Spleen (tissue), 11 donors: ENCODE data around the gene PSMB2. TPM values are rescaled to one million over a fixed set of nuclear protein-coding genes. Genes with fewer than 3 reads are reported as not detected.

Source experiments
- DNase-seq: peaks from one replicate; pipeline ENCODE4 v3.0.0-alpha.2; 2020
- H3K27ac ChIP-seq, 8 donors: fragments of 200-600 bp; sonication (generic) in 7 of 8; 1 replicate in 4 of 8; 2 replicates in 4 of 8; pipeline versions ENCODE4 v1.5.0 to v1.8.0; 2016 to 2021; ENCODE audit warnings: inconsistent platforms in 4 of 8, mild to moderate bottlenecking in 4 of 8, moderate library complexity in 1 of 8
- H3K27me3 ChIP-seq, 7 donors: fragments of 200-600 bp; sonication (generic) in 6 of 7; replicated peaks in 1 of 7; 1 replicate in 4 of 7; 2 replicates in 3 of 7; pipeline versions ENCODE4 v1.5.0 to v1.8.0; 2016 to 2021; ENCODE audit warnings: inconsistent platforms in 3 of 7, mild to moderate bottlenecking in 1 of 7
- H3K36me3 ChIP-seq, 6 donors: fragments of 200-600 bp; sonication (generic) in 5 of 6; 1 replicate in 4 of 6; 2 replicates in 2 of 6; pipeline versions ENCODE4 v1.5.0 to v1.8.0; 2016 to 2021; ENCODE audit warnings: inconsistent platforms in 2 of 6
- H3K4me1 ChIP-seq, 6 donors: fragments of 200-600 bp; sonication (generic) in 5 of 6; 1 replicate in 3 of 6; 2 replicates in 3 of 6; pipeline versions ENCODE4 v1.5.0 to v1.8.0; 2016 to 2021; ENCODE audit warnings: inconsistent platforms in 3 of 6
- H3K4me3 ChIP-seq, 8 donors: fragments of 200-600 bp; sonication (generic) in 7 of 8; 1 replicate in 4 of 8; 2 replicates in 4 of 8; pipeline versions ENCODE4 v1.5.0 to v1.8.0; 2016 to 2021; ENCODE audit warnings: inconsistent platforms in 4 of 8, mild to moderate bottlenecking in 4 of 8, moderate library complexity in 2 of 8
- H3K9me3 ChIP-seq, 8 donors: fragments of 200-600 bp; sonication (generic) in 7 of 8; 1 replicate in 4 of 8; 2 replicates in 4 of 8; pipeline versions ENCODE4 v1.5.0 to v1.8.0; 2016 to 2021; ENCODE audit warnings: inconsistent platforms in 4 of 8
- POLR2A ChIP-seq, 3 donors: fragments of 450-650 bp; IDR thresholded peaks; one replicate each; pipeline ENCODE4 v1.5.1; 2017; ENCODE audit warnings: antibody characterized with exemption in 3 of 3, mild to moderate bottlenecking in 1 of 3
- POLR2AphosphoS5 ChIP-seq, 3 donors: sonication (generic); formaldehyde crosslinking; IDR thresholded peaks; one replicate each; pipeline ENCODE4 v1.5.1; 2017; ENCODE audit warnings: antibody characterized with exemption in 3 of 3
- WGBS, 5 donors: extraction: QIAGEN DNeasy Blood & Tissue Kit in 3 of 5; methylation state at CpG; one replicate each; pipeline versions ENCODE4 v1.1.5 to v1.1.7; 2013 to 2018; 5-methylcytosine and 5-hydroxymethylcytosine counted together
- intact Hi-C: fragments of 100-400 bp; cut with DNase I; formaldehyde crosslinking; loops from one replicate; pipeline ENCODE4 v1.15.0; 2023; ENCODE audit warnings: low total_unique reads
- polyA plus RNA-seq, 3 donors: library from polyadenylated mRNA; stranded (reverse); fragments of 200-250 nt; gene quantifications; one replicate each; pipeline ENCODE4 v1.2.1, GENCODE V29; 2013
- total RNA-seq, 7 donors: library from RNA; depleted of rRNA in 3 of 7; stranded (reverse); fragments of >200 nt in 3 of 7; fragmentation: NEBNext Ultra II Directional in 4 of 7; extraction: Animal tissue kit (Norgen Biotek cat#: 25700) in 4 of 7; gene quantifications; one replicate each; pipeline versions ENCODE4 v1.1.0 to v1.2.1, GENCODE V29; 2016 to 2021
- TF ChIP-seq, protein P1 (sequence below), 11 experiments: fragments of 200-600 bp in 7 of 11; fragments of 450-650 bp in 4 of 11; sonication (generic) in 4 of 11; IDR thresholded peaks in 8 of 11; conservative IDR thresholded peaks in 3 of 11; 1 replicate in 7 of 11; 2 replicates in 4 of 11; pipeline versions ENCODE4 v1.4.0 to v1.8.0; 2016 to 2021; ENCODE audit warnings: antibody characterized with exemption in 11 of 11, inconsistent platforms in 4 of 11, mild to moderate bottlenecking in 1 of 11
- donor health status: healthy with polysubstance abuse.
- donor health status: DM: no; HTN: no; CAD: no; lungs with moderate emphysema.
- donor health status: DM: no; HTN: no; CAD: no.
- donor health status: Bipolar disorder and iron deficiency.
- donor health status: healthy.
- donor health status: DM: no; HTN: no; CAD: no.
- donor health status: DM: yes; HTN: yes; CAD: no.

PSMB2 gene
- total and polyA plus RNA-seq, 10 donors: 20.7 to 49.2 (median 45.1) TPM

DNA sequence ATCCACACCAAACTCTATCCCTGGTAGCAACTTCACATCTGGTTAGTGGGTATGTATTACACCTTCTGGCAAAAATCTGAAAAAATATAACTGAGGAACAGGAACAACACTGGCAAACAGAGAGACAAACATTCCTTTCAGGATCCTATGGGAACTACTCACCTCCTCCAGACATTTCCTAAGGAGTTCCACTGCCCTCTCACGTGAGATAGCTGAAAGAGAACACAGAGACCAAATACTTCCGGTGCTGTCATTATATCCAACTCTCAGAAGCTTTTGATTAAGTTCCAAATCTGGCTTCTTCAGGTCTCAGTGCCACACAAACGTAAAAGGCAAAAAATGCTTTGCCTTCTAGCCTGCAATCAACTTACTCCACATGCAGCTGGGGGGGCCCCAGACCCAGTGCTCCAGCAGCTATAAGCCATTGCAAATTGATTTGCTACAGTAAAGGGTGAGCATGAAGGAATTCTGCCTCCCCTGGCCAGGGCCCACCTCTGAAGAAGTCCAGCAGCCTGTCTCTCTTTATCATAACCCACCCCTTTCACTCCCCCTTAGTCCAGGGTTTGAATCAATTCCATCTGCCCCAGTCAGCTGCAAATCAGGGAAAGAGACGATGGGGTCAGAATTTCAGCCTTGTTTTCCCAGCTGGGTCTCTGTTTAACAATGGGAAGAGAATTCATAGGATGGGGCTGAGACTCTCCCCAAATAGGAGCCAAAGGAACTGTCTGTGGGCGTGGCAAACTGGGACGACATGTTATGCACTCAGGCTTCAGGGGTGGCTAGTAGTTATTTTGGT, 36.1 kb downstream of the PSMB2 start:
- Histone ChIP-seq H3K27me3 (no peaks in the 10 kb centered on the region), H3K4me1 (no peaks in the 10 kb centered on the region), H3K36me3 (peaks cover 0 to 100% (median 82%) of the 10 kb centered on the region in 6 donors), H3K9me3 (no peaks in the 10 kb centered on the region), H3K4me3 (no peak overlapping the region), H3K27ac (no peak overlapping the region)
- no peak for DNase-seq
- 84 to 94% (median 93%) methylated on average over 6 of the region's 6 CpGs for WGBS, 5 donors
- no peak for TF ChIP-seq POLR2A (IDR thresholded peaks at IDR 0.05)
- intact Hi-C loops: no loop called here

DNA sequence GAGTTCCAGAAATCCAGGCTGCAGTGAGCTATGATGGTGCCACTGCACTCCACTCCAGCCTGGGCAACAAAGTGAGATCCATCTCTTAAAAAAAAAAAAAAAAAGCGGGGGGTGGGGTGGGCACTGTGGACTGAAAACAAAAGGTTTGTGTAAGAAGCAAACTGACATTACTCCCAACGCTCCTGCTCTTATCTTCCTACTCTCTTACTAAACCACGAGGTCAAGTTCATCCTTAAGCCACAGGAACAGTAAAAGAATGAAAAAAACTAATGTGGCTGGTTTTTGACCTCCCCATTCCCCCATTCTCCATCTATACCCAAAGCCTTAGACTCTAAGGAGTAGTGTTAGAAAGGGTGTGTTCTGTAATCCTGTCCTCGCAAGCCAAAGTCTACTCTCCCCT, 37.4 kb downstream of the PSMB2 start:
- no peaks in the 10 kb centered on the region for H3K27me3 ChIP-seq
- H3K4me1 ChIP-seq: no peaks in the 10 kb centered on the region
- no peak overlapping the region for H3K4me3 ChIP-seq
- intact Hi-C loops: no loop called here
- 77 to 92% (median 88%) methylated on average over 4 of the region's 4 CpGs for whole genome bisulfite sequencing, 5 donors
- no peak overlapping the region for H3K27ac ChIP-seq
- no peak for DNase-seq
- TF ChIP-seq POLR2A (IDR thresholded peaks at IDR 0.05) (no peak), POLR2AphosphoS5 (IDR thresholded peaks at IDR 0.05) (no peak)
- TF ChIP-seq, protein P1, sequence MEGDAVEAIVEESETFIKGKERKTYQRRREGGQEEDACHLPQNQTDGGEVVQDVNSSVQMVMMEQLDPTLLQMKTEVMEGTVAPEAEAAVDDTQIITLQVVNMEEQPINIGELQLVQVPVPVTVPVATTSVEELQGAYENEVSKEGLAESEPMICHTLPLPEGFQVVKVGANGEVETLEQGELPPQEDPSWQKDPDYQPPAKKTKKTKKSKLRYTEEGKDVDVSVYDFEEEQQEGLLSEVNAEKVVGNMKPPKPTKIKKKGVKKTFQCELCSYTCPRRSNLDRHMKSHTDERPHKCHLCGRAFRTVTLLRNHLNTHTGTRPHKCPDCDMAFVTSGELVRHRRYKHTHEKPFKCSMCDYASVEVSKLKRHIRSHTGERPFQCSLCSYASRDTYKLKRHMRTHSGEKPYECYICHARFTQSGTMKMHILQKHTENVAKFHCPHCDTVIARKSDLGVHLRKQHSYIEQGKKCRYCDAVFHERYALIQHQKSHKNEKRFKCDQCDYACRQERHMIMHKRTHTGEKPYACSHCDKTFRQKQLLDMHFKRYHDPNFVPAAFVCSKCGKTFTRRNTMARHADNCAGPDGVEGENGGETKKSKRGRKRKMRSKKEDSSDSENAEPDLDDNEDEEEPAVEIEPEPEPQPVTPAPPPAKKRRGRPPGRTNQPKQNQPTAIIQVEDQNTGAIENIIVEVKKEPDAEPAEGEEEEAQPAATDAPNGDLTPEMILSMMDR (IDR thresholded peaks at IDR 0.05 in 8 of 11, conservative IDR thresholded peaks at IDR 0.05 in 3 of 11): no peak
- H3K9me3 ChIP-seq: no peaks in the 10 kb centered on the region
- peaks cover 0 to 100% (median 79%) of the 10 kb centered on the region in 6 donors for H3K36me3 ChIP-seq

GRCh38 chr1:35603468-35603867, 37.9 kb downstream of the PSMB2 start:
- WGBS, 5 donors: 87 to 98% (median 90%) methylated on average over 3 of the region's 3 CpGs
- H3K27me3 ChIP-seq: no peaks in the 10 kb centered on the region
- no peak overlapping the region for H3K27ac ChIP-seq
- peaks cover 0 to 97% (median 74%) of the 10 kb centered on the region in 6 donors for H3K36me3 ChIP-seq
- no peak overlapping the region for H3K4me3 ChIP-seq
- TF ChIP-seq, protein P1 (IDR thresholded peaks at IDR 0.05 in 8 of 11, conservative IDR thresholded peaks at IDR 0.05 in 3 of 11): no peak
- TF ChIP-seq POLR2AphosphoS5 (IDR thresholded peaks at IDR 0.05) (no peak), POLR2A (IDR thresholded peaks at IDR 0.05) (no peak)
- H3K9me3 ChIP-seq: no peaks in the 10 kb centered on the region
- intact Hi-C loops: no loop called here
- no peaks in the 10 kb centered on the region for H3K4me1 ChIP-seq
- no peak for DNase-seq

DNA sequence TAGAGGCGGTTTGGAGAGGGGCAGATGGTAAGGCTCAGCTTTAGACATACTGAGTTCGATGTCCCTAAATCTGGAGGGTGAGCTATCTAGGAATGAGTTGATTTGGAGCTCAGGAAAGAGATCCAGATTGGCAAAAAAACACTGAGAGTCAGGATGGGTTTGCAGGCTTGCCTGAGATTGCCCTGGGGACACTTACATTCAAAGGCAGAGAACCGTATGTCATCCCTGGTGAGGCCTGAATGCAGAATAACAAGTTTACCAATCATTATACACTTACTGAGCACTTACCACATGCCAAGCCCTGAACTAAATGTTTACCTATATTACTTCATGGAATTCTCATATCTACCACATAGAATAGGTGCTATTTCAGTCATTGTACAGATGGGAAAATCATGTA, 40.7 kb downstream of the PSMB2 start:
- intact Hi-C loops: no loop called here
- Histone ChIP-seq H3K4me1 (no peaks in the 10 kb centered on the region), H3K4me3 (no peak overlapping the region), H3K36me3 (peaks cover 0 to 88% (median 57%) of the 10 kb centered on the region in 6 donors), H3K27ac (no peak overlapping the region), H3K9me3 (no peaks in the 10 kb centered on the region), H3K27me3 (no peaks in the 10 kb centered on the region)
- TF ChIP-seq POLR2A (IDR thresholded peaks at IDR 0.05): no peak
- no peak for TF ChIP-seq POLR2AphosphoS5 (IDR thresholded peaks at IDR 0.05)
- no peak for DNase-seq
- WGBS, 5 donors: 93 to 100% (median 95%) methylated on average over 3 of the region's 3 CpGs

GRCh38 chr1:35599411-35599810, 41.9 kb downstream of the PSMB2 start:
- Histone ChIP-seq H3K27ac (no peak overlapping the region), H3K4me1 (no peaks in the 10 kb centered on the region), H3K27me3 (no peaks in the 10 kb centered on the region), H3K4me3 (no peak overlapping the region), H3K9me3 (no peaks in the 10 kb centered on the region), H3K36me3 (peaks cover 0 to 88% (median 45%) of the 10 kb centered on the region in 6 donors)
- TF ChIP-seq POLR2AphosphoS5 (IDR thresholded peaks at IDR 0.05): no peak
- no peak for TF ChIP-seq POLR2A (IDR thresholded peaks at IDR 0.05)
- TF ChIP-seq, protein P1 (IDR thresholded peaks at IDR 0.05 in 8 of 11, conservative IDR thresholded peaks at IDR 0.05 in 3 of 11): no peak
- no peak for DNase-seq
- WGBS, 5 donors: 86 to 91% (median 91%) methylated on average over 3 of the region's 3 CpGs
- intact Hi-C loops: no loop called here
